ENCODE results near the gene THBS1.

Gene THBS1

DNA sequence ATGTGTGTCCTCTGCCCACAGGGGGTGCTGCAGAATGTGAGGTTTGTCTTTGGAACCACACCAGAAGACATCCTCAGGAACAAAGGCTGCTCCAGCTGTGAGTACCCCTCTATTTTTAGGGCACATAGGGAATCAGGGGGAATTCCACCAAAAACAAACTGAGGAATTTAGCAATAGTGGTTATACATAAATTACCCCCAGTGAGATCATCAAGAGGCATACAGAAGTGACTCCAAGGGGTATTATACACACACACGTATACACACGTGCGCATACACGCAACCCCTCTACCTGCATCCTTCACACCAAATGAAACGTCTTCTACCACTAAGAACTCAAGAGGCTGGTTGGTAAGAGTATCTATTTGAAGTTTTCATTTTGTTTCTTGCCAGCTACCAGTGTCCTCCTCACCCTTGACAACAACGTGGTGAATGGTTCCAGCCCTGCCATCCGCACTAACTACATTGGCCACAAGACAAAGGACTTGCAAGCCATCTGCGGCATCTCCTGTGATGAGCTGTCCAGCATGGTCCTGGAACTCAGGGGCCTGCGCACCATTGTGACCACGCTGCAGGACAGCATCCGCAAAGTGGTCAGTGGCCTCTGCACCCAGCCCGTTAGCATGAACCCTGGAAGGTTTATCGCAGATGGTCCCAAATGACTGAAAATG is 2.9 kb downstream of the THBS1 start:
- Histone ChIP-seq H3K4me3 (replicated peaks; ENCODE audit: low read depth, low read length) (no peak overlapping the region), H3K27me3 (replicated peaks; ENCODE audit: control insufficient read depth, insufficient read depth, low read length) (peaks cover 4% of the 10 kb centered on the region; the same call in 1 of the 2 replicates), H3K36me3 (ENCODE audit: control insufficient read depth, insufficient read depth, low read length) (no peaks in the 10 kb centered on the region)
- no peak for DNase-seq (ENCODE audit: extremely low read depth, insufficient read length)
- TF ChIP-seq, protein P1, sequence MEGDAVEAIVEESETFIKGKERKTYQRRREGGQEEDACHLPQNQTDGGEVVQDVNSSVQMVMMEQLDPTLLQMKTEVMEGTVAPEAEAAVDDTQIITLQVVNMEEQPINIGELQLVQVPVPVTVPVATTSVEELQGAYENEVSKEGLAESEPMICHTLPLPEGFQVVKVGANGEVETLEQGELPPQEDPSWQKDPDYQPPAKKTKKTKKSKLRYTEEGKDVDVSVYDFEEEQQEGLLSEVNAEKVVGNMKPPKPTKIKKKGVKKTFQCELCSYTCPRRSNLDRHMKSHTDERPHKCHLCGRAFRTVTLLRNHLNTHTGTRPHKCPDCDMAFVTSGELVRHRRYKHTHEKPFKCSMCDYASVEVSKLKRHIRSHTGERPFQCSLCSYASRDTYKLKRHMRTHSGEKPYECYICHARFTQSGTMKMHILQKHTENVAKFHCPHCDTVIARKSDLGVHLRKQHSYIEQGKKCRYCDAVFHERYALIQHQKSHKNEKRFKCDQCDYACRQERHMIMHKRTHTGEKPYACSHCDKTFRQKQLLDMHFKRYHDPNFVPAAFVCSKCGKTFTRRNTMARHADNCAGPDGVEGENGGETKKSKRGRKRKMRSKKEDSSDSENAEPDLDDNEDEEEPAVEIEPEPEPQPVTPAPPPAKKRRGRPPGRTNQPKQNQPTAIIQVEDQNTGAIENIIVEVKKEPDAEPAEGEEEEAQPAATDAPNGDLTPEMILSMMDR (IDR thresholded peaks at IDR 0.05; ENCODE audit: insufficient read depth, low read length, poor library complexity, severe bottlenecking): no peak

DNA sequence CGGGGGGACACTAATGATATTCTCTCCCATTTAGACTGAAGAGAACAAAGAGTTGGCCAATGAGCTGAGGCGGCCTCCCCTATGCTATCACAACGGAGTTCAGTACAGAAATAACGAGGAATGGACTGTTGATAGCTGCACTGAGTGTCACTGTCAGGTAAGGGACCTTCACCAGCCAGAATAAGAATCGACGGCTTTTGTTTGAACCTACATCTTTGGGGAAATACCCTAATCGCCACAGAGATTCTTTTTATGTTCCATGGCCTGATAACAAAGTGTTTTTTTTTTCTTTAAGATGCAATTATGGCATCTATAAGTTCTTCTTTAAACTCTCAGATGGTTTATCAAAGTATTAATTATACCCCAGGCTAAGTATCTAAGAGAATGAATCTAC is 3.4 kb downstream of the THBS1 start:
- H3K27me3 ChIP-seq (replicated peaks; ENCODE audit: control insufficient read depth, insufficient read depth, low read length): peaks cover 3% of the 10 kb centered on the region; the same call in 1 of the 2 replicates
- no peak overlapping the region for H3K4me3 ChIP-seq (replicated peaks; ENCODE audit: low read depth, low read length)
- H3K36me3 ChIP-seq (ENCODE audit: control insufficient read depth, insufficient read depth, low read length): no peaks in the 10 kb centered on the region

DNA sequence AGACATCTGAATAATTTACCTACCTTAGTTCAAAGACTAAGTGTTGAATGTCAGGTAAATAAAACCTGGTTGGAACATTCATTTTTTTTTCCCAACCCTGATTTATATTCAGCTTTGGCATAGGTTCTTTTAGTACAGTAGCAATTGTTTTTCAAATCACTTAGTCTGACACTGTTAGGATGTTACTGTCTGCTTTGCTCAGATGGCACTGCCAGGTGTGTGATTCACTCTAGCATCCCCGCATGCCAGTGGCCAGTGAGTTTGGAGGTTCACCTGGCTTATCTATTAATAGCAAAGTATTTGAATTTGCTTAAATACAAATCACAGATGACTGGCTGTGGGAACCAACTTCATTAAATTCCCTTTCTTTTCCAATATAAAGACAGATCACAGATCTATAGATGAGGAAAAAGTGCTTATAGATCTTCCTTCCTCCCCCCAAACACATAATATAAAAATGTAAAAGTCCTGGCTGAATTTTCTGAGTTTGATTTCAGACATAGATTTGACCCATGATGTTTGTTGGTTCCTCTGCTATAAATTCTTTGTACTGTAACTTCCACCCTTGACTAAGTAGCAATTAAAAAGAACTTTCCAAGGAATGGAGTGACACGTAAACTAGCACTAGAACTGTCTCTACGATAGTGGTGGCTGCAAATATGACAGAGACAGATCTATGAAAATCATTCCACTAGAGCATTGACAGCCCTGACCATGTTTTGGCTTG is 3.9 kb downstream of the THBS1 start:
- no peak overlapping the region for H3K4me3 ChIP-seq (replicated peaks; ENCODE audit: low read depth, low read length)
- H3K27me3 ChIP-seq (replicated peaks; ENCODE audit: control insufficient read depth, insufficient read depth, low read length): peaks cover 3% of the 10 kb centered on the region; the same call in 1 of the 2 replicates
- H3K36me3 ChIP-seq (ENCODE audit: control insufficient read depth, insufficient read depth, low read length): no peaks in the 10 kb centered on the region
- DNase-seq (ENCODE audit: extremely low read depth, insufficient read length): no peak
- TF ChIP-seq, protein P1 (IDR thresholded peaks at IDR 0.05; ENCODE audit: insufficient read depth, low read length, poor library complexity, severe bottlenecking): no peak

More for the DNA sequence above, 3.4 kb downstream of the THBS1 start:
- TF ChIP-seq, protein P1 (IDR thresholded peaks at IDR 0.05; ENCODE audit: insufficient read depth, low read length, poor library complexity, severe bottlenecking): no peak
- DNase-seq (ENCODE audit: extremely low read depth, insufficient read length): no peak

DNA sequence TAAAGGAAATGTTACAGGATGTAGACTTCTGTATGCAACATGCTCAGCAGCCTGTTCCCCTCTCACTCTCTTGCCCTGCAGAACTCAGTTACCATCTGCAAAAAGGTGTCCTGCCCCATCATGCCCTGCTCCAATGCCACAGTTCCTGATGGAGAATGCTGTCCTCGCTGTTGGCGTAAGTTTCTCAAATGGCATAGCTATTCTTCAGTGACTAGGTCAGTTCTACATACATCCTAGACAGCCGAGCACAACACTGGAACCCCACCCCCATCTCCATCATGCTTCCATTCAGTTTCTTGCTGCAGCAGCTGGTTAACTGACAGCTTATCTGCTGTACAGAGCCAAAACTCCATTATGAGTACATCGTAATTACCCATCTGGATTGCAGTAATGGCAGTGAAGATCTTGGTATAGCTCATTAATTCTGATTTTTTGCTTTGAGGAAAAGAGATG is 4.5 kb downstream of the THBS1 start:
- TF ChIP-seq, protein P1 (IDR thresholded peaks at IDR 0.05; ENCODE audit: insufficient read depth, low read length, poor library complexity, severe bottlenecking): no peak
- H3K36me3 ChIP-seq (ENCODE audit: control insufficient read depth, insufficient read depth, low read length): no peaks in the 10 kb centered on the region
- H3K27me3 ChIP-seq (replicated peaks; ENCODE audit: control insufficient read depth, insufficient read depth, low read length): peaks cover 3% of the 10 kb centered on the region; the same call in 1 of the 2 replicates
- no peak for DNase-seq (ENCODE audit: extremely low read depth, insufficient read length)
- no peak overlapping the region for H3K4me3 ChIP-seq (replicated peaks; ENCODE audit: low read depth, low read length)

DNA sequence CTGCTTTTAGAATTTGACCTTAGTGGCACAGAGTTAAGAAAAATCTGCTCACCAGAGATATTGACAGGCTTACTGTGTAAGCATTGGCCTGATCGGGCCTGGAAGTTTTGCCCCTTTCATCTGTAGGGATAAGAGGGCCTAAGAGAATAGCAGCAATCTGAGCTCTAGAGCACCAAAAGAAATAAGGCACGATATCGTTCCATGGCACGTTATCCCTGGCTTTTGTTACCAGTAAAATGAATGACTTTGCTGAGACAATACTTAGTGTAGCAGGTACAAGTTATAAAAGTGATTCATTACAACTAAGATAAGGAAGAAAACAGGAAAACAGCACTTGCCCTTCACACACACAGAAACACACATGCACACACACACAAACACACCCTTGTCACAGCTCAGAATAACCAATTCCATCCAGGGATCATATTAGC is 5.0 kb downstream of the THBS1 start:
- no peaks in the 10 kb centered on the region for H3K36me3 ChIP-seq (ENCODE audit: control insufficient read depth, insufficient read depth, low read length)
- TF ChIP-seq, protein P1 (IDR thresholded peaks at IDR 0.05; ENCODE audit: insufficient read depth, low read length, poor library complexity, severe bottlenecking): no peak
- H3K4me3 ChIP-seq (replicated peaks; ENCODE audit: low read depth, low read length): no peak overlapping the region
- peaks cover 3% of the 10 kb centered on the region; the same call in 1 of the 2 replicates for H3K27me3 ChIP-seq (replicated peaks; ENCODE audit: control insufficient read depth, insufficient read depth, low read length)
- no peak for DNase-seq (ENCODE audit: extremely low read depth, insufficient read length)

Measured in GM06990 (cell line).